ENCODE results near the gene SLC6A2. TPM values are rescaled to one million over a fixed set of nuclear protein-coding genes. Genes with fewer than 3 reads are reported as not detected.

Gene SLC6A2
- total and polyA plus RNA-seq, 7 donors, result 0.04 TPM; not detected in 6

DNA sequence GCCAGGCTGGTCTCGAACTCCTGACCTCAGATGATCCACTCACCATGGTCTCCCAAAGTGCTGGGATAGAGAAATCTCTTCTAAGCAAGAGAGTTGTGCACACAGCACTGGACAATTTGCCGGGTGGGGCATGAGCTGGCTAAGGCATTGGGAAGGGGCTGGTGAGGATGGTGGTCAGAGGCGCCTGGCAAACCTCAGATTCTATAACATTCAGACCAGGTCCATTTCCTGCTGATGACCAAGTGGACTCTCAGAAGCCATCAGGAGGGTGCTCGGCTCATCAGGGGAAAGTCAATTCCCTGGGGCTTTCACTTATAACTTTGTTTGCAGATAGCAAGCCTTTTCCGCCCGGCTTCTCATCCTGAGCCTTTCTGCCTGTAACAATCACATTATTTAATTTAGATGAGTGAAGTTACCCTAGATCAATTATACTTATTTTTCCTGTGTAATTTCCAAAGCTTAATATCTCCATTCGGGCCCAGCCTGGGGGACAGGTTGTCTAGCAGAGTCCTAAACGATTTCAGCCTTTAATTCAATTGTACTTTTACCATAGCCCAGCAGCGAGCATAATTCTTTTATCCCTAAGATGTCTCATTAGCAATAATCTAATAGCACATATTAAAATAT lies 15.0 kb upstream of the SLC6A2 start:
- intact Hi-C loops (cut with DNase I), result no loop called here
- no peaks in the 10 kb centered on the region for H3K9me3 ChIP-seq
- H3K4me1 ChIP-seq, result no peaks in the 10 kb centered on the region
- H3K36me3 ChIP-seq (ENCODE audit: insufficient read depth in 1 of 2, low read depth in 1 of 2), result no peaks in the 10 kb centered on the region
- TF ChIP-seq, protein P1, sequence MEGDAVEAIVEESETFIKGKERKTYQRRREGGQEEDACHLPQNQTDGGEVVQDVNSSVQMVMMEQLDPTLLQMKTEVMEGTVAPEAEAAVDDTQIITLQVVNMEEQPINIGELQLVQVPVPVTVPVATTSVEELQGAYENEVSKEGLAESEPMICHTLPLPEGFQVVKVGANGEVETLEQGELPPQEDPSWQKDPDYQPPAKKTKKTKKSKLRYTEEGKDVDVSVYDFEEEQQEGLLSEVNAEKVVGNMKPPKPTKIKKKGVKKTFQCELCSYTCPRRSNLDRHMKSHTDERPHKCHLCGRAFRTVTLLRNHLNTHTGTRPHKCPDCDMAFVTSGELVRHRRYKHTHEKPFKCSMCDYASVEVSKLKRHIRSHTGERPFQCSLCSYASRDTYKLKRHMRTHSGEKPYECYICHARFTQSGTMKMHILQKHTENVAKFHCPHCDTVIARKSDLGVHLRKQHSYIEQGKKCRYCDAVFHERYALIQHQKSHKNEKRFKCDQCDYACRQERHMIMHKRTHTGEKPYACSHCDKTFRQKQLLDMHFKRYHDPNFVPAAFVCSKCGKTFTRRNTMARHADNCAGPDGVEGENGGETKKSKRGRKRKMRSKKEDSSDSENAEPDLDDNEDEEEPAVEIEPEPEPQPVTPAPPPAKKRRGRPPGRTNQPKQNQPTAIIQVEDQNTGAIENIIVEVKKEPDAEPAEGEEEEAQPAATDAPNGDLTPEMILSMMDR (IDR thresholded peaks at IDR 0.05), result no peak
- DNase-seq (no peak), ATAC-seq (no peak)
- 83 to 88% (median 86%) methylated on average over 9 of the region's 9 CpGs for WGBS, 3 donors
- H3K4me3 ChIP-seq, result no peak overlapping the region
- H3K27me3 ChIP-seq (ENCODE audit: insufficient read depth in 3 of 3, low read length in 2 of 3), result peaks cover 0 to 3% (median 0%) of the 10 kb centered on the region in 3 donors
- no peak overlapping the region for H3K27ac ChIP-seq

GRCh38 chr16:55641430-55642056 lies 14.2 kb upstream of the SLC6A2 start:
- DNase-seq, result no peak
- 67 to 75% (median 68%) methylated on average over 7 of the region's 7 CpGs for WGBS, 3 donors
- H3K27me3 ChIP-seq (ENCODE audit: insufficient read depth in 3 of 3, low read length in 2 of 3), result peaks cover 0 to 5% (median 3%) of the 10 kb centered on the region in 3 donors
- H3K4me3 ChIP-seq, result no peak overlapping the region
- no peak for ATAC-seq
- intact Hi-C loops (cut with DNase I), result no loop called here
- H3K36me3 ChIP-seq (ENCODE audit: insufficient read depth in 1 of 2, low read depth in 1 of 2), result no peaks in the 10 kb centered on the region
- H3K4me1 ChIP-seq, result no peaks in the 10 kb centered on the region
- TF ChIP-seq, protein P1 (IDR thresholded peaks at IDR 0.05), result no peak
- no peak overlapping the region for H3K27ac ChIP-seq
- H3K9me3 ChIP-seq, result no peaks in the 10 kb centered on the region

GRCh38 chr16:55642611-55643010 lies 13.2 kb upstream of the SLC6A2 start:
- Histone ChIP-seq H3K27me3 (ENCODE audit: insufficient read depth in 3 of 3, low read length in 2 of 3) (peaks cover 0 to 7% (median 3%) of the 10 kb centered on the region in 3 donors), H3K4me1 (no peaks in the 10 kb centered on the region), H3K27ac (no peak overlapping the region), H3K9me3 (no peaks in the 10 kb centered on the region), H3K36me3 (ENCODE audit: insufficient read depth in 1 of 2, low read depth in 1 of 2) (no peaks in the 10 kb centered on the region), H3K4me3 (no peak overlapping the region)
- ATAC-seq (no peak), DNase-seq (no peak)
- TF ChIP-seq, protein P1 (IDR thresholded peaks at IDR 0.05), result no peak
- intact Hi-C loops (cut with DNase I), result no loop called here
- 80 to 90% (median 84%) methylated on average over 3 of the region's 3 CpGs for WGBS, 3 donors

DNA sequence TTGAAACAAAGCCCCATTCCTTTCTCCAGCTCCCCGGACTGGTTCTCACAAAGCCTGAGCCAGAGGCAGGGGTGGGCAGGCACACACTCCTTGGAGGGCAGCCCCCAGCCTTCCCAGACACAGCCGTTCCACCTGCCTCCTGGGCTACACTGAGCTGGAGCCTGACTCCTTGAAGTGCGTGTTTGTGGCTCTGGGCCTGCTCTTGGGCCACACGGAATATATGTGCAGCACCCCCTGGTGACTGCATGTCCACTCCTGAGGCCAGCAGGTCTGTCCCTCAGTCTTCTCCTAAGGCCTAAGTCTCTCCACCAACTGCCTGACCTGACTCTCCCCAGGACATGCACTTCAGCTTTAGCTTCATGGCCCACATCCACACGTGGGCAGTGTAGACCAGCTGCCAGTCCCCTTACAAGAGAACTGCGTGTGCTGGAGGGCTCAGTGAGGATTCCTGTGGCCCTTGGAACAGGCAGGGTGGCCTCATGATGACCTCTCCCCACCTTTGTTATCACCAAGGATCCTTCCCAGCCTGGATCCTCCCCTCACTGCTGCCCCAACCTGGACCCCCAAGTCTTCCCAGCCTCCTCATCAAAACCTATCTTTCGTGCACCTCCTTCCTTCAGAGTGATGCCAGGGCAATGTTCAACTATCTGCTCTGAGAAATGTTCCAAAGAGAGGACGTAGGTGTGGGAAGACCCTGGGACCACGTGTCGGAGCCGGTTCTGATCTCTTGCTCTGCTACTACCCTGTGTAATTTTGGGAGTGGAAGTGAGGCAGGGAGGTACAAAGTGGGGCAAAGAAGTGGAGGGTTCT lies 12.4 kb upstream of the SLC6A2 start:
- WGBS, 3 donors, result 74 to 77% (median 77%) methylated on average over 11 of the region's 11 CpGs
- TF ChIP-seq, protein P1 (IDR thresholded peaks at IDR 0.05), result no peak
- Histone ChIP-seq H3K27ac (no peak overlapping the region), H3K9me3 (no peaks in the 10 kb centered on the region), H3K36me3 (ENCODE audit: insufficient read depth in 1 of 2, low read depth in 1 of 2) (no peaks in the 10 kb centered on the region), H3K27me3 (ENCODE audit: insufficient read depth in 3 of 3, low read length in 2 of 3) (peaks cover 0 to 7% (median 3%) of the 10 kb centered on the region in 3 donors), H3K4me1 (no peaks in the 10 kb centered on the region), H3K4me3 (no peak overlapping the region)
- DNase-seq (no peak), ATAC-seq (no peak)
- intact Hi-C loops (cut with DNase I), result no loop called here
